CD14-positive monocyte (primary cell): ENCODE data around the gene SLC4A4. TPM values are rescaled to one million over a fixed set of nuclear protein-coding genes. Genes with fewer than 3 reads are reported as not detected.
A peak's percentile ranks its signal among the peaks of the same experiment; 100 is the strongest.

Source experiments
- DNase-seq, 3 donors: peaks; one replicate each; pipeline ENCODE4 v3.0.0-alpha.2; 2011 to 2022
- H2AFZ ChIP-seq: 2 replicates; pipeline ENCODE4 v1.6.0; 2012; ENCODE audit warnings: mild to moderate bottlenecking, low read depth, low read length, inconsistent platforms; ENCODE audit not compliant: insufficient read depth, poor library complexity, severe bottlenecking
- H3K27ac ChIP-seq, 2 donors: 1 replicate in 1 of 2; 2 replicates in 1 of 2; pipeline ENCODE4 v1.5.1; 2012 to 2013; ENCODE audit warnings: low read length in 2 of 2, control low read depth in 1 of 2, inconsistent platforms in 1 of 2, low read depth in 1 of 2, mild to moderate bottlenecking in 1 of 2
- H3K27me3 ChIP-seq, 2 donors: one replicate each; pipeline versions ENCODE4 v1.6.0 to v1.6.1; 2011 to 2013; ENCODE audit warnings: low read length in 2 of 2; ENCODE audit not compliant: control insufficient read depth in 2 of 2, insufficient read depth in 2 of 2
- H3K36me3 ChIP-seq, 2 donors: replicated peaks in 1 of 2; 1 replicate in 1 of 2; 2 replicates in 1 of 2; pipeline versions ENCODE4 v1.5.1 to v1.6.1; 2012 to 2013; ENCODE audit warnings: low read length in 2 of 2, control low read depth in 1 of 2, inconsistent platforms in 1 of 2, mild to moderate bottlenecking in 1 of 2; ENCODE audit not compliant: insufficient read depth in 2 of 2, control insufficient read depth in 1 of 2
- H3K4me1 ChIP-seq, 2 donors: 1 replicate in 1 of 2; 2 replicates in 1 of 2; pipeline versions ENCODE4 v1.5.1 to v1.6.1; 2012 to 2013; ENCODE audit warnings: low read length in 2 of 2, control low read depth in 1 of 2, inconsistent platforms in 1 of 2, mild to moderate bottlenecking in 1 of 2, moderate library complexity in 1 of 2; ENCODE audit not compliant: insufficient read depth in 2 of 2, control insufficient read depth in 1 of 2
- H3K4me2 ChIP-seq: replicated peaks from 2 replicates; pipeline ENCODE3; 2012; ENCODE audit warnings: low read length, moderate library complexity, mild to moderate bottlenecking; ENCODE audit not compliant: poor library complexity, severe bottlenecking; ENCODE audit errors: extremely low read depth
- H3K4me3 ChIP-seq, 3 experiments: fragments of 200-600 bp in 1 of 3; sonication (generic) in 1 of 3; replicated peaks in 1 of 3; 1 replicate in 2 of 3; 2 replicates in 1 of 3; pipeline ENCODE4 v1.5.1; 2011 to 2013; ENCODE audit warnings: low read length in 3 of 3, mild to moderate bottlenecking in 3 of 3, control low read depth in 2 of 3, low read depth in 2 of 3, inconsistent platforms in 1 of 3, moderate library complexity in 1 of 3
- H3K79me2 ChIP-seq: 2 replicates; pipeline ENCODE4 v1.6.0; 2012; ENCODE audit warnings: mild to moderate bottlenecking, control low read depth, inconsistent platforms, low read length, moderate library complexity; ENCODE audit not compliant: insufficient read depth
- H3K9ac ChIP-seq: 2 replicates; pipeline ENCODE4 v1.6.0; 2017; ENCODE audit warnings: low read length, mild to moderate bottlenecking; ENCODE audit not compliant: insufficient read depth, poor library complexity, severe bottlenecking
- H3K9me3 ChIP-seq, 2 donors: replicated peaks in 1 of 2; 1 replicate in 1 of 2; 2 replicates in 1 of 2; pipeline versions ENCODE4 v1.5.1 to v1.6.1; 2012 to 2013; ENCODE audit warnings: low read length in 2 of 2, control low read depth in 1 of 2; ENCODE audit not compliant: control insufficient read depth in 1 of 2, insufficient read depth in 1 of 2
- H4K20me1 ChIP-seq: 2 replicates; pipeline ENCODE4 v1.6.0; 2012; ENCODE audit warnings: mild to moderate bottlenecking, low read length, control low read depth, moderate library complexity; ENCODE audit not compliant: insufficient read depth
- H3K27ac Mint-ChIP-seq, 7 donors: one replicate each; pipeline ENCODE4 v1.8.0; 2020; ENCODE audit warnings: mild to moderate bottlenecking in 7 of 7, mixed read lengths in 7 of 7, moderate library complexity in 6 of 7, inconsistent platforms in 2 of 7
- H3K27me3 Mint-ChIP-seq, 3 donors: one replicate each; pipeline ENCODE4 v1.8.0; 2021 to 2022; ENCODE audit warnings: low read depth in 3 of 3, mild to moderate bottlenecking in 3 of 3, mixed read lengths in 3 of 3, moderate library complexity in 3 of 3, inconsistent platforms in 1 of 3
- H3K36me3 Mint-ChIP-seq, 2 donors: one replicate each; pipeline ENCODE4 v1.8.0; 2020; ENCODE audit warnings: mixed read lengths in 2 of 2, inconsistent platforms in 1 of 2, mild to moderate bottlenecking in 1 of 2
- H3K4me1 Mint-ChIP-seq: one replicate; pipeline ENCODE4 v1.8.0; 2020; ENCODE audit warnings: mild to moderate bottlenecking, mixed read lengths
- H3K4me3 Mint-ChIP-seq, 2 donors: one replicate each; pipeline ENCODE4 v1.8.0; 2020; ENCODE audit warnings: mild to moderate bottlenecking in 2 of 2, mixed read lengths in 2 of 2, moderate library complexity in 1 of 2
- H3K9me3 Mint-ChIP-seq, 7 donors: one replicate each; pipeline ENCODE4 v1.8.0; 2020 to 2022; ENCODE audit warnings: mixed read lengths in 7 of 7, mild to moderate bottlenecking in 6 of 7, moderate library complexity in 6 of 7, inconsistent platforms in 2 of 7
- CTCF ChIP-seq: fragments of 200-600 bp; IDR thresholded peaks from one replicate; pipeline ENCODE4 v1.8.0; 2022; ENCODE audit warnings: antibody characterized with exemption, mild to moderate bottlenecking
- WGBS: methylation state at CpG from one replicate; pipeline ENCODE4 v1.1.5; 2013; ENCODE audit warnings: missing lambda C conversion rate; ENCODE audit not compliant: insufficient coverage; 5-methylcytosine and 5-hydroxymethylcytosine counted together
- intact Hi-C, 2 donors: fragments of 100-400 bp; cut with micrococcal nuclease; formaldehyde crosslinking; loops; one replicate each; pipeline versions ENCODE4 v1.15.0 to v1.15.1; 2023
- polyA plus RNA-seq, 3 donors: library from polyadenylated mRNA; depleted of rRNA in 1 of 3; unstranded in 2 of 3; stranded (reverse) in 1 of 3; fragments of 300-500 nt in 2 of 3; fragments of >200 nt in 1 of 3; fragmentation: Illumina TruSeq in 2 of 3; gene quantifications; 1 replicate in 2 of 3; 2 replicates in 1 of 3; pipeline ENCODE4 v1.2.3, GENCODE V29; 2012 to 2021

SLC4A4 gene
- polyA plus RNA-seq, 3 donors = 0.03 TPM; not detected in 2

DNA sequence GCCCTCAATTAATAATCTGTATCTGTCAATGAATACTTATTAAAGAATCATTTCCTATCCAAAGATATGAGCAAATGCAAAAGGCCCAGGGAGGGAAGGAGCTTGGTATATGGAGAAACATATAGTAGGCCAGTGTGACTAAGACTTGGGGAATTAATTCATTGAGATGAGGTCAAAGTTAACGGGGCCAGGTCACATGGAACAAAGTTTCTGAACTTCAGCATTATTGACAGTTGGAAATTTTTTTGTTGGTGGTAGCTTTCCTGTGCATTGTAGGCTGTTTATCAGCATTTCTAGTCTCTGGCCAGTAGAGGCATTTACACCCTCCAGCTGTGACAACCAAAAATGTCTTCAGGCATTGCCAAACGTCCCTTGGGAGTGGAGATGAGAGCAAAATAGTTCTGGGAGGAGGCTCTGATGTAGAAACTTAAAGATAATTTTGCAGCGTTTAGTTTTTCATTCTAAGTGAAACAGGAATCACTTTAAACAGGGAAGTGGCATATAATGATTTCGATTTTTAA, 202.0 kb downstream of the SLC4A4 start:
- Histone ChIP-seq H3K9me3 (no peaks in the 10 kb centered on the region), H3K9ac (no peak overlapping the region), H3K27me3 (no peaks in the 10 kb centered on the region), H3K4me3 (no peak overlapping the region), H3K79me2 (no peaks in the 10 kb centered on the region), H4K20me1 (no peaks in the 10 kb centered on the region), H3K4me2 (no peak overlapping the region), H3K4me1 (no peaks in the 10 kb centered on the region), H3K36me3 (no peaks in the 10 kb centered on the region), H3K27ac (no peak overlapping the region), H2AFZ (no peak overlapping the region)
- H3K4me3 Mint-ChIP-seq = no peak overlapping the region
- peaks cover 0 to 2% (median 0%) of the 10 kb centered on the region in 7 donors for H3K9me3 Mint-ChIP-seq
- intact Hi-C loops = no loop called here
- 64% methylated on average over 3 of the region's 4 CpGs for WGBS
- peaks cover 4% of the 10 kb centered on the region for H3K4me1 Mint-ChIP-seq
- DNase-seq = no peak
- no peak for TF ChIP-seq CTCF
- H3K36me3 Mint-ChIP-seq = no peaks in the 10 kb centered on the region
- H3K27ac Mint-ChIP-seq = peak overlapping the region in 2 of 7 donors; percentile 2 to 53
- no peaks in the 10 kb centered on the region for H3K27me3 Mint-ChIP-seq

DNA sequence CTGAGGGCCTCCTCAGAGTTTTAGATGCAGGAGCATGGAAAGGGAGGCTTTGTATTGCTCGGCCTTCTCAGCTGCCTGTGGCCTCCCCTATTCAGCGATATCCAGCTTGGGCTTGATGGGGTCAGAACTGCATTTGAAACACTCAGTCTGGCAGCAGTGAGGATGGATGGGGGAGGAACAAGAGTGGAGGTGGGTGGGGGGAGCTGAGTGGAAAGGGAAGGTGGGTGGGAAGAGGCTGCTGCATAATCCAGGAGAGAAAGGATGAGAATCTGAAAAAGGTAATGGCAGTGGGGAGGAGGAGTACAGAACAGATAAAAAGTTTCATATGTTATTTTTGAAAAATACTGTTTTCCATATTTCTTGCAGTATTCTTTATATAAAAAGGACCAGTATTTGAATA, 202.7 kb downstream of the SLC4A4 start:
- H3K27ac Mint-ChIP-seq = peak overlapping the region in 1 of 7 donors; percentile 53
- peaks cover 4% of the 10 kb centered on the region for H3K4me1 Mint-ChIP-seq
- no peak for TF ChIP-seq CTCF
- H3K36me3 Mint-ChIP-seq = no peaks in the 10 kb centered on the region
- no peaks in the 10 kb centered on the region for H4K20me1 ChIP-seq
- no peaks in the 10 kb centered on the region for H3K79me2 ChIP-seq
- no peaks in the 10 kb centered on the region for H3K36me3 ChIP-seq
- H3K27me3 ChIP-seq = no peaks in the 10 kb centered on the region
- intact Hi-C loops = no loop called here
- no peaks in the 10 kb centered on the region for H3K9me3 ChIP-seq
- no peak overlapping the region for H3K4me2 ChIP-seq
- H3K27ac ChIP-seq = no peak overlapping the region
- DNase-seq = no peak
- H3K4me1 ChIP-seq = no peaks in the 10 kb centered on the region
- no peaks in the 10 kb centered on the region for H3K27me3 Mint-ChIP-seq
- peaks cover 0 to 2% (median 0%) of the 10 kb centered on the region in 7 donors for H3K9me3 Mint-ChIP-seq
- no peak overlapping the region for H3K4me3 Mint-ChIP-seq
- no peak overlapping the region for H3K4me3 ChIP-seq
- WGBS = 100% methylated on average over 2 of the region's 2 CpGs
- H2AFZ ChIP-seq = no peak overlapping the region
- no peak overlapping the region for H3K9ac ChIP-seq
